ENCODE measurements around the gene FUT8. TPM values are rescaled to one million over a fixed set of nuclear protein-coding genes. Genes with fewer than 3 reads are reported as not detected.

Gene FUT8
- total and polyA plus RNA-seq, 4 donors: 1.1 to 14.1 (median 4.0) TPM

DNA sequence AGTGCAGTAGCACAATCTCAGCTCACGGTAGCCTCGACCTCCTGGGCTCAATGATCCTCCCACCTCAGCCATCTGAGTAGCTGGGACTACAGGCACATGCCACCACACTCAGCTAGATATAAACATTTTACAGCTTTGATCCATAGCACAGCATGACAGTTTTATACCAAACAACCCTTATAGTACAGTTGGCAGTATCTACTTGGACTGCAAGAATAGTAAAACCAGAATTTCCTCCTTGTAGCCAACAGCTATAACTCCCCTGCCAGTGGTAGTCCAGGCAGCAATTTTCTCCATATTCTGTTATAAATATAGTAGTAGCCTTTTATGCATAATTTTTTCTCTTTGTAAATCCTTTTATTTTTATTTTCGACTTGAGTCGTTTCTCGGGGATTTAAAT is 317.0 kb downstream of the FUT8 start:
- 91% methylated on average over 5 of the region's 5 CpGs for WGBS
- Histone ChIP-seq H3K4me3 (ENCODE audit: low read depth in 1 of 3, low read length in 3 of 3) (no peak overlapping the region), H3K36me3 (ENCODE audit: control insufficient read depth in 4 of 4, insufficient read depth in 3 of 4, low read depth in 1 of 4, low read length in 3 of 4) (no peaks in the 10 kb centered on the region), H3K4me1 (ENCODE audit: control insufficient read depth in 4 of 4, insufficient read depth in 4 of 4, low read length in 3 of 4) (no peaks in the 10 kb centered on the region), H3K9me3 (ENCODE audit: control insufficient read depth in 4 of 4, low read length in 3 of 4) (no peaks in the 10 kb centered on the region), H3K9ac (ENCODE audit: low read depth in 1 of 2, low read length in 2 of 2) (no peak overlapping the region), H3K27me3 (ENCODE audit: control insufficient read depth in 4 of 4, insufficient read depth in 4 of 4, low read length in 3 of 4) (no peaks in the 10 kb centered on the region), H3K27ac (ENCODE audit: low read depth in 1 of 2, low read length in 2 of 2) (no peak overlapping the region)
- TF ChIP-seq, protein P1, sequence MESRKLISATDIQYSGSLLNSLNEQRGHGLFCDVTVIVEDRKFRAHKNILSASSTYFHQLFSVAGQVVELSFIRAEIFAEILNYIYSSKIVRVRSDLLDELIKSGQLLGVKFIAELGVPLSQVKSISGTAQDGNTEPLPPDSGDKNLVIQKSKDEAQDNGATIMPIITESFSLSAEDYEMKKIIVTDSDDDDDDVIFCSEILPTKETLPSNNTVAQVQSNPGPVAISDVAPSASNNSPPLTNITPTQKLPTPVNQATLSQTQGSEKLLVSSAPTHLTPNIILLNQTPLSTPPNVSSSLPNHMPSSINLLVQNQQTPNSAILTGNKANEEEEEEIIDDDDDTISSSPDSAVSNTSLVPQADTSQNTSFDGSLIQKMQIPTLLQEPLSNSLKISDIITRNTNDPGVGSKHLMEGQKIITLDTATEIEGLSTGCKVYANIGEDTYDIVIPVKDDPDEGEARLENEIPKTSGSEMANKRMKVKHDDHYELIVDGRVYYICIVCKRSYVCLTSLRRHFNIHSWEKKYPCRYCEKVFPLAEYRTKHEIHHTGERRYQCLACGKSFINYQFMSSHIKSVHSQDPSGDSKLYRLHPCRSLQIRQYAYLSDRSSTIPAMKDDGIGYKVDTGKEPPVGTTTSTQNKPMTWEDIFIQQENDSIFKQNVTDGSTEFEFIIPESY (IDR thresholded peaks at IDR 0.05): no peak
- no peak for TF ChIP-seq FOXA1 (IDR thresholded peaks at IDR 0.05)
- TF ChIP-seq, protein P2, sequence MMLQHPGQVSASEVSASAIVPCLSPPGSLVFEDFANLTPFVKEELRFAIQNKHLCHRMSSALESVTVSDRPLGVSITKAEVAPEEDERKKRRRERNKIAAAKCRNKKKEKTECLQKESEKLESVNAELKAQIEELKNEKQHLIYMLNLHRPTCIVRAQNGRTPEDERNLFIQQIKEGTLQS (IDR thresholded peaks at IDR 0.05): no peak
- no peak for TF ChIP-seq GABPA (IDR thresholded peaks at IDR 0.05 in 1 of 2, conservative IDR thresholded peaks at IDR 0.05 in 1 of 2)
- TF ChIP-seq TAF1 (conservative IDR thresholded peaks at IDR 0.05): no peak
- TF ChIP-seq RXRA (IDR thresholded peaks at IDR 0.05): no peak
- no peak for TF ChIP-seq JUND (IDR thresholded peaks at IDR 0.05)
- TF ChIP-seq HNF4G (IDR thresholded peaks at IDR 0.05): no peak
- no peak for TF ChIP-seq FOXA2 (IDR thresholded peaks at IDR 0.05)
- TF ChIP-seq, protein P3, sequence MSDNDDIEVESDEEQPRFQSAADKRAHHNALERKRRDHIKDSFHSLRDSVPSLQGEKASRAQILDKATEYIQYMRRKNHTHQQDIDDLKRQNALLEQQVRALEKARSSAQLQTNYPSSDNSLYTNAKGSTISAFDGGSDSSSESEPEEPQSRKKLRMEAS (IDR thresholded peaks at IDR 0.05): no peak
- DNase-seq (ENCODE audit: low spot score): no peak

DNA sequence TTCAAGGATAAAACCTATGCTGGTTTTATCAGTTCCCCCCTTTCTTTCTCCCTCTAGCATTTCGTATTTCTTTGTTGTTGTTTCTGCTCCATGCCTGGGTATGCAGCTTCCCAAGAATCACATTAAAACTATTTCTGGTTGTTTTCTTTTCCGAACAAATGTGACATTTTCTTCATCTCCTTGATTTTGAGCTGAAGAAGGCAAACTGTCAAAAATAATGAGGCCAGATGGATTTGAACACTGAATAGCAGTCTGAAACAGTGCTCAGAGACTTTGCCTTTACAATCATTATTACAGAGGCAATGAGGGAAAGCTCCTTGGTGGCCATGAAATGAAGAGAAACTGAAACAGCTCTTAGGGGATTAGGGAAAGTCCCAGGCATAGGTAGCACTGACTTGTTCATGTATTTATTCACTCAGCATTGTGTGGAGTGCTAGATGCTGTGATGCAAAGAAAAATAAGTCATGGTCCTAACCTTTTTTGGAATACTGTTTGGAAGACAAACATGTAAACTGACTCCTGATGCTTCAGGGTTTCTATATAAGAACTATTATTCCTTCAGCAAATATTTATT is 319.5 kb downstream of the FUT8 start:
- 91% methylated on average over 2 of the region's 2 CpGs for WGBS
- Histone ChIP-seq H3K36me3 (ENCODE audit: control insufficient read depth in 4 of 4, insufficient read depth in 3 of 4, low read depth in 1 of 4, low read length in 3 of 4) (no peaks in the 10 kb centered on the region), H3K4me3 (ENCODE audit: low read depth in 1 of 3, low read length in 3 of 3) (no peak overlapping the region), H3K4me1 (ENCODE audit: control insufficient read depth in 4 of 4, insufficient read depth in 4 of 4, low read length in 3 of 4) (no peaks in the 10 kb centered on the region), H3K9me3 (ENCODE audit: control insufficient read depth in 4 of 4, low read length in 3 of 4) (no peaks in the 10 kb centered on the region), H3K27ac (ENCODE audit: low read depth in 1 of 2, low read length in 2 of 2) (no peak overlapping the region), H3K9ac (ENCODE audit: low read depth in 1 of 2, low read length in 2 of 2) (no peak overlapping the region), H3K27me3 (ENCODE audit: control insufficient read depth in 4 of 4, insufficient read depth in 4 of 4, low read length in 3 of 4) (no peaks in the 10 kb centered on the region)
- no peak for TF ChIP-seq GABPA (IDR thresholded peaks at IDR 0.05 in 1 of 2, conservative IDR thresholded peaks at IDR 0.05 in 1 of 2)
- no peak for TF ChIP-seq YY1 (IDR thresholded peaks at IDR 0.05)
- no peak for TF ChIP-seq RAD21 (IDR thresholded peaks at IDR 0.05)
- TF ChIP-seq, protein P2 (IDR thresholded peaks at IDR 0.05): no peak
- TF ChIP-seq SP1 (IDR thresholded peaks at IDR 0.05): no peak
- no peak for TF ChIP-seq TAF1 (conservative IDR thresholded peaks at IDR 0.05)
- no peak for TF ChIP-seq FOXA2 (IDR thresholded peaks at IDR 0.05)
- TF ChIP-seq, protein P4, sequence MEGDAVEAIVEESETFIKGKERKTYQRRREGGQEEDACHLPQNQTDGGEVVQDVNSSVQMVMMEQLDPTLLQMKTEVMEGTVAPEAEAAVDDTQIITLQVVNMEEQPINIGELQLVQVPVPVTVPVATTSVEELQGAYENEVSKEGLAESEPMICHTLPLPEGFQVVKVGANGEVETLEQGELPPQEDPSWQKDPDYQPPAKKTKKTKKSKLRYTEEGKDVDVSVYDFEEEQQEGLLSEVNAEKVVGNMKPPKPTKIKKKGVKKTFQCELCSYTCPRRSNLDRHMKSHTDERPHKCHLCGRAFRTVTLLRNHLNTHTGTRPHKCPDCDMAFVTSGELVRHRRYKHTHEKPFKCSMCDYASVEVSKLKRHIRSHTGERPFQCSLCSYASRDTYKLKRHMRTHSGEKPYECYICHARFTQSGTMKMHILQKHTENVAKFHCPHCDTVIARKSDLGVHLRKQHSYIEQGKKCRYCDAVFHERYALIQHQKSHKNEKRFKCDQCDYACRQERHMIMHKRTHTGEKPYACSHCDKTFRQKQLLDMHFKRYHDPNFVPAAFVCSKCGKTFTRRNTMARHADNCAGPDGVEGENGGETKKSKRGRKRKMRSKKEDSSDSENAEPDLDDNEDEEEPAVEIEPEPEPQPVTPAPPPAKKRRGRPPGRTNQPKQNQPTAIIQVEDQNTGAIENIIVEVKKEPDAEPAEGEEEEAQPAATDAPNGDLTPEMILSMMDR (IDR thresholded peaks at IDR 0.05; ENCODE audit: low read depth, low read length, missing input control): no peak
- TF ChIP-seq, protein P5, sequence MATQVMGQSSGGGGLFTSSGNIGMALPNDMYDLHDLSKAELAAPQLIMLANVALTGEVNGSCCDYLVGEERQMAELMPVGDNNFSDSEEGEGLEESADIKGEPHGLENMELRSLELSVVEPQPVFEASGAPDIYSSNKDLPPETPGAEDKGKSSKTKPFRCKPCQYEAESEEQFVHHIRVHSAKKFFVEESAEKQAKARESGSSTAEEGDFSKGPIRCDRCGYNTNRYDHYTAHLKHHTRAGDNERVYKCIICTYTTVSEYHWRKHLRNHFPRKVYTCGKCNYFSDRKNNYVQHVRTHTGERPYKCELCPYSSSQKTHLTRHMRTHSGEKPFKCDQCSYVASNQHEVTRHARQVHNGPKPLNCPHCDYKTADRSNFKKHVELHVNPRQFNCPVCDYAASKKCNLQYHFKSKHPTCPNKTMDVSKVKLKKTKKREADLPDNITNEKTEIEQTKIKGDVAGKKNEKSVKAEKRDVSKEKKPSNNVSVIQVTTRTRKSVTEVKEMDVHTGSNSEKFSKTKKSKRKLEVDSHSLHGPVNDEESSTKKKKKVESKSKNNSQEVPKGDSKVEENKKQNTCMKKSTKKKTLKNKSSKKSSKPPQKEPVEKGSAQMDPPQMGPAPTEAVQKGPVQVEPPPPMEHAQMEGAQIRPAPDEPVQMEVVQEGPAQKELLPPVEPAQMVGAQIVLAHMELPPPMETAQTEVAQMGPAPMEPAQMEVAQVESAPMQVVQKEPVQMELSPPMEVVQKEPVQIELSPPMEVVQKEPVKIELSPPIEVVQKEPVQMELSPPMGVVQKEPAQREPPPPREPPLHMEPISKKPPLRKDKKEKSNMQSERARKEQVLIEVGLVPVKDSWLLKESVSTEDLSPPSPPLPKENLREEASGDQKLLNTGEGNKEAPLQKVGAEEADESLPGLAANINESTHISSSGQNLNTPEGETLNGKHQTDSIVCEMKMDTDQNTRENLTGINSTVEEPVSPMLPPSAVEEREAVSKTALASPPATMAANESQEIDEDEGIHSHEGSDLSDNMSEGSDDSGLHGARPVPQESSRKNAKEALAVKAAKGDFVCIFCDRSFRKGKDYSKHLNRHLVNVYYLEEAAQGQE (IDR thresholded peaks at IDR 0.05): no peak
- TF ChIP-seq, protein P1 (IDR thresholded peaks at IDR 0.05): no peak
- no peak for TF ChIP-seq HNF4G (IDR thresholded peaks at IDR 0.05)
- TF ChIP-seq NR2F2 (IDR thresholded peaks at IDR 0.05): no peak
- DNase-seq (ENCODE audit: low spot score): no peak

All from liver (tissue), 9 donors.